ENCODE results near the gene RFPL4AL1. TPM values are rescaled to one million over a fixed set of nuclear protein-coding genes. Genes with fewer than 3 reads are reported as not detected.
"Not testable (repeated sequence)": the region's sequence is repeated elsewhere in the genome, so short reads cannot be mapped to it uniquely, and the experiment has no call there.

The RFPL4AL1 gene
- not detected for total RNA-seq

DNA sequence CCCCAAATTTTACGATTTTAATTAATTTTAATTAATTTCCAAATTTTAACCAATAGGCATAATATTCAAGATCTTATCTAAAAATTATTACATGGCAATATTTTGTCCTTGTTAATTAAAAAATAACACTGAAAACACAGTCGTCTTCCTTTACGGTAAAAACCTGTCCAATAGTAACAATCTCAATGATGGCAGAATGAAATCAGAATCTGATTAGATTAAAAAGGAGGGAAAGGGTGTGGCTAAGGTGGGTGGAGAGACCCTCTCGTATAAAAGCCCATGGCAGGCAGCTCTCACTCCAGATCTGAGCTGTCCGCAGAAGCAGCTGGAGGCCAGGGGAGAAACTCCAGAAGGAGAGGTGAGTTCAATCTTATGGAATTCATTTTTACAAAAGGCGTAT lies at the start of gene RFPL4AL1:
Gene RFPL4AL1 (plus strand): TSS at position 301 of the 400 bp plus-strand sequence. CDS start 2,687 bp downstream, outside the sequence.
- H3K4me3 Mint-ChIP-seq; H3K9me3 Mint-ChIP-seq (ENCODE audit: low read depth); H3K36me3 Mint-ChIP-seq (ENCODE audit: low read depth); intact Hi-C loops (cut with DNase I, micrococcal nuclease); ATAC-seq; CTCF ChIA-PET; POLR2A ChIA-PET; H3K27ac Mint-ChIP-seq; H3K4me1 Mint-ChIP-seq; DNase-seq: not testable (repeated sequence)
- H3K27me3 Mint-ChIP-seq: peaks cover 19% of the 10 kb centered on the region

GRCh38 chr19:55720214-55720746 lies 48.6 kb upstream of the RFPL4AL1 start:
- Mint-ChIP-seq H3K4me3 (no peak overlapping the region), H3K27ac (no peak overlapping the region), H3K27me3 (peaks cover 37% of the 10 kb centered on the region), H3K9me3 (ENCODE audit: low read depth) (peaks cover 18% of the 10 kb centered on the region), H3K36me3 (ENCODE audit: low read depth) (no peaks in the 10 kb centered on the region), H3K4me1 (no peaks in the 10 kb centered on the region)
- ChIA-PET CTCF (no interaction called here), POLR2A (no interaction called here)
- intact Hi-C loops (cut with DNase I, micrococcal nuclease): no loop called here
- DNase-seq (no peak), ATAC-seq (no peak)

- ChIA-PET POLR2A (no interaction called here), CTCF (no interaction called here)
- Mint-ChIP-seq H3K9me3 (ENCODE audit: low read depth) (peaks cover 18% of the 10 kb centered on the region), H3K36me3 (ENCODE audit: low read depth) (no peaks in the 10 kb centered on the region), H3K4me3 (no peak overlapping the region), H3K4me1 (no peaks in the 10 kb centered on the region), H3K27ac (no peak overlapping the region), H3K27me3 (peaks cover 39% of the 10 kb centered on the region)
- no peak for DNase-seq
- intact Hi-C loops (cut with DNase I, micrococcal nuclease): no loop called here
- no peak for ATAC-seq
Measured at GRCh38 chr19:55720801-55721200, 48.1 kb upstream of the RFPL4AL1 start.

DNA sequence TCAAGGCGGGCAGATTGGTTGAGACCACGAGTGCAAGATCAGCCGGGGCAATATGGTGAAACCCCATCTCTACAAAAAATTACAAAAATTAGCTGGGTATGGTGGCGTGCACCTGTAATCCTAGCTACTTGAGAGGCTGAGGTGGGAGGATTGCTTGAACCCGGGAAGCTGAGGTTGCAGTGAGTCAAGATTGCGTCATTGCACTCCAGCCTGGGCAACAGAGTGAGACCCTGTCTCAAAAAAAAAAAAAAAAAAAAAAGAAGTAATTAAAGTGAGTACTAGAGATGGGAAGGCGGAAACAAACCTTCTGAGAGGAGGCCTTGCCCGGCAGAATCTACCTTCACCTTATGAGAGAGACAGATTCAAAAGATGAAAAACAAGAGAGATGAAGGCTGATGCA lies 45.4 kb upstream of the RFPL4AL1 start:
- DNase-seq (no peak), ATAC-seq (no peak)
- Mint-ChIP-seq H3K36me3 (ENCODE audit: low read depth) (no peaks in the 10 kb centered on the region), H3K4me3 (no peak overlapping the region), H3K27ac (no peak overlapping the region), H3K27me3 (peaks cover 25% of the 10 kb centered on the region), H3K9me3 (ENCODE audit: low read depth) (peaks cover 18% of the 10 kb centered on the region), H3K4me1 (no peaks in the 10 kb centered on the region)
- ChIA-PET POLR2A (no interaction called here), CTCF (no interaction called here)
- intact Hi-C loops (cut with DNase I, micrococcal nuclease): no loop called here

GRCh38 chr19:55730378-55730777 lies 38.5 kb upstream of the RFPL4AL1 start:
- CTCF ChIA-PET: interaction anchor here (0.6 kb wide), 2 partner anchors 108 to 633 kb away, joined by 3 read pairs; no protein-coding TSS in a partner anchor
- H3K27ac Mint-ChIP-seq; H3K36me3 Mint-ChIP-seq (ENCODE audit: low read depth); H3K27me3 Mint-ChIP-seq; H3K9me3 Mint-ChIP-seq (ENCODE audit: low read depth); H3K4me3 Mint-ChIP-seq; intact Hi-C loops (cut with DNase I, micrococcal nuclease); ATAC-seq; DNase-seq; H3K4me1 Mint-ChIP-seq; POLR2A ChIA-PET: not testable (repeated sequence)

DNA sequence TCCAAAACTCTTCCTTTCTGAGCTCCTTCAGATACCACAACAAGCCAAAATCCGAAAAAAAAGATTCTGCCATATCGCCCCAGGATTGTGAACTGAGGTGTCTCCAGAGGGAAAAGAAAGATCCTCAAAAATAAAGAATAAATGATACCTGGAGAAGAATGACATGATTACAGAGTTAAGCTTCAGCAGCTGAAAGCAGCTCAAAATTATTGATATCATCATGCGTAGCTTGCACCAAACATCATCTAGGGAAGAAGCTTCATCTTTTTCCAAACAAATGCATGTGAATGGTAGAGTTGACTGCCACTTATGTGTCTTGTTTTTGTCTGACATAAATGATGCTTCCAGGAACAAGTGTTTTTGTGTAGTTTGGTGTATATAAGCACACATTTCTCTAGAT lies 30.6 kb upstream of the RFPL4AL1 start, which contains the start of gene NLRP9:
Gene NLRP9 (minus strand): TSS at position 101 of the 400 bp plus-strand sequence. CDS start 28 bp downstream, at position 73.
- intact Hi-C loops (cut with DNase I, micrococcal nuclease): no loop called here
- CTCF ChIA-PET: interaction anchor here (0.6 kb wide), 1 partner anchor 12 kb away, joined by 3 read pairs; no protein-coding TSS in a partner anchor
- DNase-seq (no peak), ATAC-seq (no peak)
- POLR2A ChIA-PET: no interaction called here
- H3K4me1 Mint-ChIP-seq: no peaks in the 10 kb centered on the region
- H3K27me3 Mint-ChIP-seq: peaks cover 6% of the 10 kb centered on the region
- H3K36me3 Mint-ChIP-seq (ENCODE audit: low read depth): no peaks in the 10 kb centered on the region
- no peaks in the 10 kb centered on the region for H3K9me3 Mint-ChIP-seq (ENCODE audit: low read depth)
- H3K4me3 Mint-ChIP-seq: no peak within 1 kb of the TSS
- no peak within 1 kb of the TSS for H3K27ac Mint-ChIP-seq

DNA sequence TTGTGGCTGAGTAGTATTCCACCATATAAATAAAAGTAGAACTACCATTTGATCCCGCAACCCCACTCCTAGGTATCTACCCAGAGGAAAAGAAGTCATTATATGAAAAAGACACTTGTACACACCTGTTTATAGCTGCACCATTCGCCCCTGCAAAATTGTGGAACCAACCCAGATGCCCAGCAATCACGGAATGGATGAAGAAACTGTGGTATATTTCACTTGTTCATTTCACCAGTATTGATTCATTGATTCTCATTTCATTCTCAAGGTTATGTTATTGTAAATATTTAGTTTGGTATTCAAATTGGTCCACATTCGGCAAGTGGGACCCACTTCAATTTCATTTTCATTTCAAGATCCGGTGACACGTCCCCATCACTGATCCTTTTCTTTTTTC lies 18.2 kb upstream of the RFPL4AL1 start:
- no peaks in the 10 kb centered on the region for H3K9me3 Mint-ChIP-seq (ENCODE audit: low read depth)
- H3K27ac Mint-ChIP-seq: no peak overlapping the region
- no peak overlapping the region for H3K4me3 Mint-ChIP-seq
- intact Hi-C loops (cut with DNase I, micrococcal nuclease): no loop called here
- ChIA-PET CTCF (interaction anchor here (1.1 kb wide), 1 partner anchor 12 kb away, joined by 3 read pairs; no protein-coding TSS in a partner anchor), POLR2A (no interaction called here)
- no peaks in the 10 kb centered on the region for H3K4me1 Mint-ChIP-seq
- DNase-seq (no peak), ATAC-seq (no peak)
- H3K27me3 Mint-ChIP-seq: peaks cover 6% of the 10 kb centered on the region
- no peaks in the 10 kb centered on the region for H3K36me3 Mint-ChIP-seq (ENCODE audit: low read depth)

DNA sequence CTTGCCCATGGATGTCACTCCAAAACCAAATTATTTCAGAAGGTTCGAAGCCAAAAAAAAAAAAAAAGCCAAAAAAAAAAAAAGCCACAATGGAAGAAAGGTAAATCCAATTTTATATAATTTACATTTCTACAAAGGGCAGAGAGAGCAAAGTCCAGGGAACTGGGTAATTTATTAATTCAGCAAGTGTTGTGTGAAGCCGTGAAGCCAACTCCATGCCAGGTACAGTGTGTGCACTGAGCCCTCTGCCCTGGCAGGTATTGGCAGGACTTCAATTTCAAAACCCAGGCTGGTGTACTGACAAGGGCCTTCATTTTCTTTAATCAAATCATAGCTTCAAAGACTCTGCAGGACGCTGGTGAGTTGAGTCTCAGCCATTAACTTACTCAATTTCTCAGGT lies 15.5 kb upstream of the RFPL4AL1 start:
- POLR2A ChIA-PET: no interaction called here
- H3K4me1 Mint-ChIP-seq: no peaks in the 10 kb centered on the region
- ATAC-seq (no peak), DNase-seq (no peak)
- no peaks in the 10 kb centered on the region for H3K36me3 Mint-ChIP-seq (ENCODE audit: low read depth)
- intact Hi-C loops (cut with DNase I, micrococcal nuclease): no loop called here
- no peak overlapping the region for H3K27ac Mint-ChIP-seq
- CTCF ChIA-PET: no interaction called here
- H3K4me3 Mint-ChIP-seq: no peak overlapping the region
- no peaks in the 10 kb centered on the region for H3K9me3 Mint-ChIP-seq (ENCODE audit: low read depth)
- H3K27me3 Mint-ChIP-seq: peaks cover 2% of the 10 kb centered on the region

- H3K9me3 Mint-ChIP-seq (ENCODE audit: low read depth); DNase-seq; H3K4me1 Mint-ChIP-seq; intact Hi-C loops (cut with DNase I, micrococcal nuclease); H3K4me3 Mint-ChIP-seq; H3K36me3 Mint-ChIP-seq (ENCODE audit: low read depth); CTCF ChIA-PET; ATAC-seq; H3K27ac Mint-ChIP-seq; POLR2A ChIA-PET; H3K27me3 Mint-ChIP-seq: not testable (repeated sequence)
Measured at GRCh38 chr19:55756808-55757207, 12.1 kb upstream of the RFPL4AL1 start.

DNA sequence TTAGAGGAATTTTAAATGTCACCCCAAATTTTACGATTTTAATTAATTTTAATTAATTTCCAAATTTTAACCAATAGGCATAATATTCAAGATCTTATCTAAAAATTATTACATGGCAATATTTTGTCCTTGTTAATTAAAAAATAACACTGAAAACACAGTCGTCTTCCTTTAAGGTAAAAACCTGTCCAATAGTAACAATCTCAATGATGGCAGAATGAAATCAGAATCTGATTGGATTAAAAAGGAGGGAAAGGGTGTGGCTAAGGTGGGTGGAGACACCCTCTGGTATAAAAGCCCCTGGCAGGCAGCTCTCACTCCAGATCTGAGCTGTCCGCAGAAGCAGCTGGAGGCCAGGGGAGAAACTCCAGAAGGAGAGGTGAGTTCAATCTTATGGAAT lies 10.1 kb upstream of the RFPL4AL1 start, which contains the start of gene RFPL4A:
Gene RFPL4A (plus strand): TSS at position 301 of the 400 bp plus-strand sequence. CDS start 2,704 bp downstream, outside the sequence.
- H3K27ac Mint-ChIP-seq; H3K4me3 Mint-ChIP-seq; intact Hi-C loops (cut with DNase I, micrococcal nuclease); ATAC-seq; H3K4me1 Mint-ChIP-seq; H3K9me3 Mint-ChIP-seq (ENCODE audit: low read depth); CTCF ChIA-PET; H3K27me3 Mint-ChIP-seq; DNase-seq; H3K36me3 Mint-ChIP-seq (ENCODE audit: low read depth); POLR2A ChIA-PET: not testable (repeated sequence)

GRCh38 chr19:55766466-55766865 lies 2.5 kb upstream of the RFPL4AL1 start:
- ATAC-seq: no peak

GRCh38 chr19:55769632-55770031 lies 714 bp downstream of the RFPL4AL1 start:
- DNase-seq; H3K4me1 Mint-ChIP-seq; H3K36me3 Mint-ChIP-seq (ENCODE audit: low read depth); intact Hi-C loops (cut with DNase I, micrococcal nuclease); H3K4me3 Mint-ChIP-seq; H3K27ac Mint-ChIP-seq; POLR2A ChIA-PET; CTCF ChIA-PET; H3K9me3 Mint-ChIP-seq (ENCODE audit: low read depth); ATAC-seq: not testable (repeated sequence)
- H3K27me3 Mint-ChIP-seq: peaks cover 17% of the 10 kb centered on the region

More at GRCh38 chr19:55766466-55766865, 2.5 kb upstream of the RFPL4AL1 start:
- Mint-ChIP-seq H3K4me1 (no peaks in the 10 kb centered on the region), H3K4me3 (no peak overlapping the region), H3K27ac (no peak overlapping the region), H3K27me3 (peaks cover 17% of the 10 kb centered on the region), H3K36me3 (ENCODE audit: low read depth) (no peaks in the 10 kb centered on the region), H3K9me3 (ENCODE audit: low read depth) (no peaks in the 10 kb centered on the region)
- CTCF ChIA-PET: no interaction called here
- DNase-seq: no peak
- POLR2A ChIA-PET: no interaction called here
- intact Hi-C loops (cut with DNase I, micrococcal nuclease): no loop called here

Data from activated CD4-positive, alpha-beta T cell treated with anti-CD3 and anti-CD28 coated beads for 36 hours (primary cell).